ENCODE results near the gene GSE1.

Gene GSE1

GRCh38 chr16:85570213-85570734, 42.8 kb upstream of the GSE1 start:
- Histone ChIP-seq H3K18ac (ENCODE audit: low read depth in 1 of 2, low read length in 2 of 2) (peak overlapping the region; percentile 38 to 44), H2AFZ (ENCODE audit: low read depth, low read length) (no peak overlapping the region), H4K8ac (ENCODE audit: low read length) (no peak overlapping the region), H3K9ac (ENCODE audit: low read length) (no peak overlapping the region), H3K4ac (ENCODE audit: low read depth in 1 of 2, low read length in 2 of 2) (no peak overlapping the region), H4K91ac (ENCODE audit: low read length) (peak overlapping the region; percentile 32), H2AK5ac (ENCODE audit: low read length, severe bottlenecking) (peak overlapping the region; percentile 57), H2BK5ac (ENCODE audit: low read depth, low read length, poor library complexity, severe bottlenecking) (peak overlapping the region; percentile 22), H3K27me3 (ENCODE audit: control insufficient read depth in 1 of 2, insufficient read depth in 1 of 2, low read length in 2 of 2) (no peaks in the 10 kb centered on the region), H2BK120ac (ENCODE audit: low read depth, low read length) (no peak overlapping the region), H3K36me3 (ENCODE audit: control insufficient read depth in 1 of 2, insufficient read depth in 2 of 2, low read depth in 1 of 2, low read length in 2 of 2) (peaks cover 0 to 11% of the 10 kb centered on the region in 2 experiments), H3K14ac (ENCODE audit: low read length in 2 of 2) (peak overlapping the region in 1 of 2 experiments; percentile 41), H3K9me3 (ENCODE audit: control insufficient read depth, low read length) (no peaks in the 10 kb centered on the region), H3K27ac (ENCODE audit: low read length, poor library complexity, severe bottlenecking) (peak overlapping the region; percentile 82), H3K4me2 (ENCODE audit: low read length, poor library complexity, severe bottlenecking) (peak overlapping the region; percentile 44), H3K23ac (ENCODE audit: low read length in 2 of 2) (no peak overlapping the region), H3K4me3 (ENCODE audit: insufficient read depth in 1 of 2, low read depth in 1 of 2, low read length in 2 of 2) (no peak overlapping the region), H3K4me1 (ENCODE audit: control insufficient read depth, insufficient read depth, low read depth, low read length) (peaks cover 78% of the 10 kb centered on the region), H2BK12ac (ENCODE audit: low read length in 2 of 2) (peak overlapping the region; percentile 69 to 74), H3K79me1 (replicated peaks; ENCODE audit: low read length, poor library complexity, severe bottlenecking) (peaks cover 40% of the 10 kb centered on the region), H2BK15ac (ENCODE audit: low read depth, poor library complexity, severe bottlenecking) (no peak overlapping the region)
- DNase-seq, result no peak
- WGBS, result 74% methylated on average over 13 of the region's 13 CpGs

GRCh38 chr16:85570735-85571562, 42.2 kb upstream of the GSE1 start:
- Histone ChIP-seq H2BK15ac (ENCODE audit: low read depth, poor library complexity, severe bottlenecking) (peak overlapping the region; percentile 15), H3K4me1 (ENCODE audit: control insufficient read depth, insufficient read depth, low read depth, low read length) (peaks cover 72% of the 10 kb centered on the region), H3K4me3 (ENCODE audit: insufficient read depth in 1 of 2, low read depth in 1 of 2, low read length in 2 of 2) (no peak overlapping the region), H4K8ac (ENCODE audit: low read length) (no peak overlapping the region), H3K27ac (ENCODE audit: low read length, poor library complexity, severe bottlenecking) (no peak overlapping the region), H3K9me3 (ENCODE audit: control insufficient read depth, low read length) (no peaks in the 10 kb centered on the region), H2BK5ac (ENCODE audit: low read depth, low read length, poor library complexity, severe bottlenecking) (no peak overlapping the region), H3K9ac (ENCODE audit: low read length) (no peak overlapping the region), H3K36me3 (ENCODE audit: control insufficient read depth in 1 of 2, insufficient read depth in 2 of 2, low read depth in 1 of 2, low read length in 2 of 2) (peaks cover 0 to 11% of the 10 kb centered on the region in 2 experiments), H3K27me3 (ENCODE audit: control insufficient read depth in 1 of 2, insufficient read depth in 1 of 2, low read length in 2 of 2) (no peaks in the 10 kb centered on the region), H3K14ac (ENCODE audit: low read length in 2 of 2) (no peak overlapping the region), H3K4me2 (ENCODE audit: low read length, poor library complexity, severe bottlenecking) (no peak overlapping the region), H3K23ac (ENCODE audit: low read length in 2 of 2) (no peak overlapping the region), H2AFZ (ENCODE audit: low read depth, low read length) (no peak overlapping the region), H4K91ac (ENCODE audit: low read length) (peak overlapping the region; percentile 32), H3K79me1 (replicated peaks; ENCODE audit: low read length, poor library complexity, severe bottlenecking) (peaks cover 35% of the 10 kb centered on the region), H3K18ac (ENCODE audit: low read depth in 1 of 2, low read length in 2 of 2) (peak overlapping the region in 1 of 2 experiments; percentile 37), H2BK12ac (ENCODE audit: low read length in 2 of 2) (peak overlapping the region in 1 of 2 experiments; percentile 51), H2AK5ac (ENCODE audit: low read length, severe bottlenecking) (peak overlapping the region; percentile 3), H3K4ac (ENCODE audit: low read depth in 1 of 2, low read length in 2 of 2) (peak overlapping the region in 1 of 2 experiments; percentile 32), H2BK120ac (ENCODE audit: low read depth, low read length) (no peak overlapping the region)
- WGBS, result 85% methylated on average over 24 of the region's 24 CpGs
- no peak for DNase-seq

GRCh38 chr16:85571563-85571812, 41.6 kb upstream of the GSE1 start:
- peak overlapping the region; percentile 15 for H2BK15ac ChIP-seq (ENCODE audit: low read depth, poor library complexity, severe bottlenecking)
- peak overlapping the region in 1 of 2 experiments; percentile 51 for H2BK12ac ChIP-seq (ENCODE audit: low read length in 2 of 2)
- peaks cover 0 to 11% of the 10 kb centered on the region in 2 experiments for H3K36me3 ChIP-seq (ENCODE audit: control insufficient read depth in 1 of 2, insufficient read depth in 2 of 2, low read depth in 1 of 2, low read length in 2 of 2)
- peaks cover 33% of the 10 kb centered on the region for H3K79me1 ChIP-seq (replicated peaks; ENCODE audit: low read length, poor library complexity, severe bottlenecking)
- H4K8ac ChIP-seq (ENCODE audit: low read length), result peak overlapping the region; percentile 66
- no peak overlapping the region for H3K9ac ChIP-seq (ENCODE audit: low read length)
- WGBS, result 76% methylated on average over 7 of the region's 7 CpGs
- H3K9me3 ChIP-seq (ENCODE audit: control insufficient read depth, low read length), result no peaks in the 10 kb centered on the region
- no peaks in the 10 kb centered on the region for H3K27me3 ChIP-seq (ENCODE audit: control insufficient read depth in 1 of 2, insufficient read depth in 1 of 2, low read length in 2 of 2)
- peak overlapping the region in 1 of 2 experiments; percentile 32 for H3K4ac ChIP-seq (ENCODE audit: low read depth in 1 of 2, low read length in 2 of 2)
- H3K4me3 ChIP-seq (ENCODE audit: insufficient read depth in 1 of 2, low read depth in 1 of 2, low read length in 2 of 2), result no peak overlapping the region
- peak overlapping the region; percentile 55 for H4K91ac ChIP-seq (ENCODE audit: low read length)
- no peak overlapping the region for H3K27ac ChIP-seq (ENCODE audit: low read length, poor library complexity, severe bottlenecking)
- peak overlapping the region in 1 of 2 experiments; percentile 52 for H3K18ac ChIP-seq (ENCODE audit: low read depth in 1 of 2, low read length in 2 of 2)
- peak overlapping the region; percentile 3 for H2AK5ac ChIP-seq (ENCODE audit: low read length, severe bottlenecking)
- H3K4me1 ChIP-seq (ENCODE audit: control insufficient read depth, insufficient read depth, low read depth, low read length), result peaks cover 67% of the 10 kb centered on the region
- no peak overlapping the region for H2BK120ac ChIP-seq (ENCODE audit: low read depth, low read length)
- no peak overlapping the region for H2AFZ ChIP-seq (ENCODE audit: low read depth, low read length)
- peak overlapping the region in 1 of 2 experiments; percentile 86 for H3K14ac ChIP-seq (ENCODE audit: low read length in 2 of 2)
- no peak overlapping the region for H3K4me2 ChIP-seq (ENCODE audit: low read length, poor library complexity, severe bottlenecking)
- H2BK5ac ChIP-seq (ENCODE audit: low read depth, low read length, poor library complexity, severe bottlenecking), result no peak overlapping the region
- H3K23ac ChIP-seq (ENCODE audit: low read length in 2 of 2), result no peak overlapping the region
- no peak for DNase-seq

GRCh38 chr16:85571813-85572619, 41.1 kb upstream of the GSE1 start:
- no peak overlapping the region for H2BK120ac ChIP-seq (ENCODE audit: low read depth, low read length)
- H2AK5ac ChIP-seq (ENCODE audit: low read length, severe bottlenecking), result no peak overlapping the region
- H3K27me3 ChIP-seq (ENCODE audit: control insufficient read depth in 1 of 2, insufficient read depth in 1 of 2, low read length in 2 of 2), result no peaks in the 10 kb centered on the region
- peak overlapping the region in 1 of 2 experiments; percentile 10 for H3K4ac ChIP-seq (ENCODE audit: low read depth in 1 of 2, low read length in 2 of 2)
- no peak overlapping the region for H3K4me2 ChIP-seq (ENCODE audit: low read length, poor library complexity, severe bottlenecking)
- DNase-seq, result no peak
- peaks cover 0 to 11% of the 10 kb centered on the region in 2 experiments for H3K36me3 ChIP-seq (ENCODE audit: control insufficient read depth in 1 of 2, insufficient read depth in 2 of 2, low read depth in 1 of 2, low read length in 2 of 2)
- H3K79me1 ChIP-seq (replicated peaks; ENCODE audit: low read length, poor library complexity, severe bottlenecking), result peaks cover 38% of the 10 kb centered on the region
- no peak overlapping the region for H2AFZ ChIP-seq (ENCODE audit: low read depth, low read length)
- no peak overlapping the region for H3K27ac ChIP-seq (ENCODE audit: low read length, poor library complexity, severe bottlenecking)
- H3K23ac ChIP-seq (ENCODE audit: low read length in 2 of 2), result peak overlapping the region in 1 of 2 experiments; percentile 11
- H3K9me3 ChIP-seq (ENCODE audit: control insufficient read depth, low read length), result no peaks in the 10 kb centered on the region
- H4K91ac ChIP-seq (ENCODE audit: low read length), result peak overlapping the region; percentile 55
- peak overlapping the region; percentile 15 for H2BK15ac ChIP-seq (ENCODE audit: low read depth, poor library complexity, severe bottlenecking)
- no peak overlapping the region for H3K4me3 ChIP-seq (ENCODE audit: insufficient read depth in 1 of 2, low read depth in 1 of 2, low read length in 2 of 2)
- H3K9ac ChIP-seq (ENCODE audit: low read length), result no peak overlapping the region
- WGBS, result 96% methylated on average over 8 of the region's 10 CpGs
- peak overlapping the region in 1 of 2 experiments; percentile 86 for H3K14ac ChIP-seq (ENCODE audit: low read length in 2 of 2)
- no peak overlapping the region for H2BK5ac ChIP-seq (ENCODE audit: low read depth, low read length, poor library complexity, severe bottlenecking)
- peaks cover 63% of the 10 kb centered on the region for H3K4me1 ChIP-seq (ENCODE audit: control insufficient read depth, insufficient read depth, low read depth, low read length)
- H3K18ac ChIP-seq (ENCODE audit: low read depth in 1 of 2, low read length in 2 of 2), result peak overlapping the region; percentile 55 to 81
- H2BK12ac ChIP-seq (ENCODE audit: low read length in 2 of 2), result peak overlapping the region in 1 of 2 experiments; percentile 68
- peak overlapping the region; percentile 66 for H4K8ac ChIP-seq (ENCODE audit: low read length)

All from mesenchymal stem cell (in vitro differentiated cells and primary cell).